ENCODE results near the gene CDKN2AIP. TPM values are rescaled to one million over a fixed set of nuclear protein-coding genes. Genes with fewer than 3 reads are reported as not detected.

The CDKN2AIP gene
- total RNA-seq, 1 experiment from 2014 or later = 24.0 TPM

GRCh38 chr4:183493246-183493645, 48.8 kb downstream of the CDKN2AIP start:
- Histone ChIP-seq H3K23ac (ENCODE audit: insufficient read length, low read depth, low read length) (no peak overlapping the region), H4K5ac (ENCODE audit: insufficient read length, low read depth, low read length) (no peak overlapping the region), H3K23me2 (ENCODE audit: insufficient read length, low read depth, low read length, poor library complexity, severe bottlenecking) (no peaks in the 10 kb centered on the region), H3K27me3 (ENCODE audit: insufficient read depth, low read length) (no peaks in the 10 kb centered on the region), H3K9ac (ENCODE audit: extremely low read depth, insufficient read length, low read length) (no peak overlapping the region), H4K8ac (replicated peaks; ENCODE audit: insufficient read length, low read depth, low read length) (no peak overlapping the region), H2BK5ac (ENCODE audit: insufficient read length, low read length) (no peak overlapping the region), H2BK20ac (ENCODE audit: low read depth, low read length, poor library complexity, severe bottlenecking) (no peak overlapping the region), H3K14ac (ENCODE audit: insufficient read depth, low read length) (no peak overlapping the region), H3T11ph (ENCODE audit: low read length) (no peak overlapping the region), H3K27ac (ENCODE audit: insufficient read length, low read depth, low read length) (no peak overlapping the region), H3K9me3 (ENCODE audit: control insufficient read depth, low read depth, low read length) (no peaks in the 10 kb centered on the region), H3K4me1 (ENCODE audit: insufficient read depth, low read length) (no peaks in the 10 kb centered on the region; the same call in 1 of the 2 replicates), H3K56ac (ENCODE audit: insufficient read length, low read depth, low read length) (no peak overlapping the region), H3K4ac (ENCODE audit: low read depth, low read length) (no peak overlapping the region), H2BK12ac (ENCODE audit: insufficient read length, low read depth, low read length) (no peak overlapping the region), H3K18ac (ENCODE audit: insufficient read length, low read depth, low read length) (no peak overlapping the region), H2AK5ac (ENCODE audit: insufficient read length, low read length) (no peak overlapping the region), H2BK120ac (ENCODE audit: low read depth, low read length, poor library complexity, severe bottlenecking) (no peak overlapping the region), H4K91ac (ENCODE audit: insufficient read length, low read depth, low read length) (no peak overlapping the region), H3K4me2 (ENCODE audit: insufficient read depth, insufficient read length, low read length) (no peak overlapping the region), H3K79me2 (ENCODE audit: insufficient read depth, low read length) (no peaks in the 10 kb centered on the region), H3K79me1 (ENCODE audit: insufficient read depth, low read depth, low read length, poor library complexity, severe bottlenecking) (no peaks in the 10 kb centered on the region), H2BK15ac (ENCODE audit: low read depth, low read length) (no peak overlapping the region), H2AFZ (ENCODE audit: low read length) (no peak overlapping the region), H4K20me1 (ENCODE audit: control insufficient read depth, insufficient read depth, insufficient read length) (no peaks in the 10 kb centered on the region)
- H3K4me3 Mint-ChIP-seq = no peak overlapping the region
- DNase-seq = no peak
- H3K27me3 Mint-ChIP-seq (ENCODE audit: low read depth) = no peaks in the 10 kb centered on the region
- peaks cover 8 to 9% of the 10 kb centered on the region in 2 experiments for H3K4me1 Mint-ChIP-seq
- no CpG with 5 or more reads among the region's 3 CpGs for WGBS (ENCODE audit: extremely low coverage, insufficient read length, low lambda C conversion rate)
- TF ChIP-seq, protein P1, sequence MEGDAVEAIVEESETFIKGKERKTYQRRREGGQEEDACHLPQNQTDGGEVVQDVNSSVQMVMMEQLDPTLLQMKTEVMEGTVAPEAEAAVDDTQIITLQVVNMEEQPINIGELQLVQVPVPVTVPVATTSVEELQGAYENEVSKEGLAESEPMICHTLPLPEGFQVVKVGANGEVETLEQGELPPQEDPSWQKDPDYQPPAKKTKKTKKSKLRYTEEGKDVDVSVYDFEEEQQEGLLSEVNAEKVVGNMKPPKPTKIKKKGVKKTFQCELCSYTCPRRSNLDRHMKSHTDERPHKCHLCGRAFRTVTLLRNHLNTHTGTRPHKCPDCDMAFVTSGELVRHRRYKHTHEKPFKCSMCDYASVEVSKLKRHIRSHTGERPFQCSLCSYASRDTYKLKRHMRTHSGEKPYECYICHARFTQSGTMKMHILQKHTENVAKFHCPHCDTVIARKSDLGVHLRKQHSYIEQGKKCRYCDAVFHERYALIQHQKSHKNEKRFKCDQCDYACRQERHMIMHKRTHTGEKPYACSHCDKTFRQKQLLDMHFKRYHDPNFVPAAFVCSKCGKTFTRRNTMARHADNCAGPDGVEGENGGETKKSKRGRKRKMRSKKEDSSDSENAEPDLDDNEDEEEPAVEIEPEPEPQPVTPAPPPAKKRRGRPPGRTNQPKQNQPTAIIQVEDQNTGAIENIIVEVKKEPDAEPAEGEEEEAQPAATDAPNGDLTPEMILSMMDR (conservative IDR thresholded peaks at IDR 0.05) = no peak
- 0 out of 5 replicates have a peak, but pooled peaks cover 0 to 2% of the 10 kb centered on the region in 2 experiments for H3K9me3 Mint-ChIP-seq
- no peak overlapping the region for H3K27ac Mint-ChIP-seq
- peaks cover 3 to 26% (median 10%) of the 10 kb centered on the region in 3 experiments for H3K36me3 Mint-ChIP-seq (ENCODE audit: insufficient read depth in 1 of 3, low read depth in 3 of 3)

Measured in H9 (cell line).